Astrocyte (in vitro differentiated cells and primary cell): Measurements from ENCODE around the gene HOXA5.

Source experiments
- EZH2 ChIP-seq: IDR thresholded peaks from 2 replicates; pipeline ENCODE4 v1.6.1; 2012; ENCODE audit warnings: mild to moderate bottlenecking, low read length, inconsistent platforms; ENCODE audit not compliant: insufficient read depth
- TF ChIP-seq, protein P1 (sequence below): IDR thresholded peaks from 2 replicates; pipeline ENCODE4 v1.5.1; 2011; ENCODE audit warnings: low read depth, mild to moderate bottlenecking, inconsistent platforms, low read length, moderate library complexity; ENCODE audit not compliant: insufficient read depth

- TF ChIP-seq, protein P1, sequence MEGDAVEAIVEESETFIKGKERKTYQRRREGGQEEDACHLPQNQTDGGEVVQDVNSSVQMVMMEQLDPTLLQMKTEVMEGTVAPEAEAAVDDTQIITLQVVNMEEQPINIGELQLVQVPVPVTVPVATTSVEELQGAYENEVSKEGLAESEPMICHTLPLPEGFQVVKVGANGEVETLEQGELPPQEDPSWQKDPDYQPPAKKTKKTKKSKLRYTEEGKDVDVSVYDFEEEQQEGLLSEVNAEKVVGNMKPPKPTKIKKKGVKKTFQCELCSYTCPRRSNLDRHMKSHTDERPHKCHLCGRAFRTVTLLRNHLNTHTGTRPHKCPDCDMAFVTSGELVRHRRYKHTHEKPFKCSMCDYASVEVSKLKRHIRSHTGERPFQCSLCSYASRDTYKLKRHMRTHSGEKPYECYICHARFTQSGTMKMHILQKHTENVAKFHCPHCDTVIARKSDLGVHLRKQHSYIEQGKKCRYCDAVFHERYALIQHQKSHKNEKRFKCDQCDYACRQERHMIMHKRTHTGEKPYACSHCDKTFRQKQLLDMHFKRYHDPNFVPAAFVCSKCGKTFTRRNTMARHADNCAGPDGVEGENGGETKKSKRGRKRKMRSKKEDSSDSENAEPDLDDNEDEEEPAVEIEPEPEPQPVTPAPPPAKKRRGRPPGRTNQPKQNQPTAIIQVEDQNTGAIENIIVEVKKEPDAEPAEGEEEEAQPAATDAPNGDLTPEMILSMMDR, result no peak
- TF ChIP-seq EZH2, result no peak
Observed at GRCh38 chr7:27112361-27112760, 31.1 kb downstream of the HOXA5 start.
